Measurements from ENCODE around the gene MTFR2. TPM values are rescaled to one million over a fixed set of nuclear protein-coding genes. Genes with fewer than 3 reads are reported as not detected.
A peak's percentile ranks its signal among the peaks of the same experiment; 100 is the strongest.

The MTFR2 gene
- total and polyA plus RNA-seq, 4 experiments from 2014 or later, result 0.55 to 1.2 (median 1.1) TPM

DNA sequence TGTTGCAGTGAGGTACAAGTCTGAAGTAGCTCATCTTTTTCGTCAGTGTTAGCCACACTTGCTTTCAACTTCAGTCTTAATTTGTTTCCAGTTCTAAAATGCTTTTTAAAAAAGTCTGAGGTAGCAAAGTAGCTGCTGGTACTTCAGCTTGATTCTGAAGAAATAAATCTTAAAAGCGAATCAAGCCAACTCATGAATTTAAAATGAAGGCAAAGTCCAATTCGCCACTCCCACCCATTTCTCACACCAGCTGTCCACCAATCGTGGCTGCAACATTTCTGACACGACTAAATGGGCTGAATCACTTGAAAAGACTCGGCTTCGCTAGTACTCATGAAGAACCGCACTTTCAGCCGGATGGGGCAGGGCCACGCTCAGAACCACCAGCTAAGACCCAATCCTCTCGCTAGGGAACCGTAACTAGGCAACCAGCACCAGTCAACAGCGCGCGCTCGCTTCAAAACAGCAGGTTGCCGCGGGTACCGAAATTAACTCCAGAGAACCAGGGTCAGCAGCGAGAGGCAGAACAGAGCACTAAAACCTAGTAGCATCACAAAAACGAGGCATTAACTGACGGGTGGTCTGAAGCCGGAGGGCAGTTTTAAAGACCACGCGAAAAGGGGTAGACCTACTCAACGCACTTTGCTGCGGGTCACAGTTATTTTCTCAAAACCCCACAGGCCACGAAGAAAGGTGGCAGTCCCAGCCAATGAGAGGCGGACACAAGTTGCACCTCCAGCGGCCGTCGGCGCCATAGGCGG, 38.6 kb upstream of the MTFR2 start:
- peak overlapping the region; percentile 93 to 100 (median 100) for H3K4me3 Mint-ChIP-seq
- POLR2A ChIA-PET (ENCODE audit: partially characterized antibody), result interaction anchor here (0.8 to 7.8 kb wide), 33 partner anchors 8 to 1427 kb away, joined by 3 to 198 read pairs (median 6); partner anchors contain the start of genes AHI1, HBS1L, MAP3K5 and MAP7

DNA sequence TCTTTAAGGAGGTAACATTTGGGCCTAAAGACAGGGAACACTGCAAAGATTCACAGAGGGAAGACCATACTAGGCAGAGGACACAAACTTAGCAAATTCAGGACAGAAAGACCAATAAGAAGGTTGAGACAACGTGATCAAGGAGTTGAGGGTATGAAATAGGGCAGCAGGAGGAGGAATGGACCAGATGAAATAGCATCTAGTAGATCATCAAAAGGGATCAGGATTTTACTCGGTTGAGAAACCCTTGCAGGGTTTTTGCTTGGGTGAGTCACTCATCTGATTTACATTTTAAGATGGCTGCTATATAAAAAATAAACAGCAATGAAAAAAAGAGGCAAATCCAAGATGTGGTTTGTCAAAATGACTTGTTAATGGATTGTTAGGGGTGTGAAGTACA, 34.8 kb upstream of the MTFR2 start:
- peaks cover 0 to 12% (median 2%) of the 10 kb centered on the region in 8 donors for H3K9me3 Mint-ChIP-seq
- ChIA-PET POLR2A (ENCODE audit: partially characterized antibody) (interaction anchor here (0.8 to 1.3 kb wide), 2 partner anchors 30 to 787 kb away, joined by 3 to 4 read pairs; partner anchors contain the start of gene AHI1), CTCF (ENCODE audit: partially characterized antibody) (interaction anchor here (1.0 kb wide), 1 partner anchor 32 kb away, joined by 3 read pairs; no protein-coding TSS in a partner anchor)
- peak in 1 of 5 donors; percentile 45 for DNase-seq
- peak overlapping the region; percentile 51 to 100 (median 82) for H3K4me3 Mint-ChIP-seq
- peaks cover 32 to 68% of the 10 kb centered on the region in 2 donors for H3K36me3 Mint-ChIP-seq
- Histone ChIP-seq H3K27ac (ENCODE audit: low read depth, low read length) (peak overlapping the region; percentile 60), H3K27me3 (ENCODE audit: insufficient read depth, low read length) (no peaks in the 10 kb centered on the region), H3K36me3 (ENCODE audit: insufficient read depth, low read length) (peaks cover 14% of the 10 kb centered on the region), H3K4me3 (ENCODE audit: low read length in 2 of 2) (no peak overlapping the region), H3K9me3 (ENCODE audit: control insufficient read depth in 1 of 2, low read length in 2 of 2) (no peaks in the 10 kb centered on the region), H3K4me1 (ENCODE audit: insufficient read depth, low read length) (peaks cover 83% of the 10 kb centered on the region)
- H3K4me1 Mint-ChIP-seq, result peaks cover 56 to 98% (median 73%) of the 10 kb centered on the region in 4 donors
- peak overlapping the region; percentile 42 to 99 (median 86) for H3K27ac Mint-ChIP-seq
- peaks cover 5% of the 10 kb centered on the region in 2 donors for H3K27me3 Mint-ChIP-seq
- intact Hi-C loops (cut with micrococcal nuclease), result loop anchor here (2.0 to 10.0 kb wide), 2 partner anchors 14 to 510 kb away; partner anchors contain the start of gene MAP3K5

More for the DNA sequence above, 38.6 kb upstream of the MTFR2 start:
- Mint-ChIP-seq H3K9me3 (peaks cover 0 to 12% (median 2%) of the 10 kb centered on the region in 8 donors), H3K27me3 (peaks cover 5% of the 10 kb centered on the region in 2 donors), H3K4me1 (peaks cover 27 to 82% (median 55%) of the 10 kb centered on the region in 4 donors), H3K27ac (peak overlapping the region; percentile 99 to 100 (median 100)), H3K36me3 (peaks cover 15 to 43% of the 10 kb centered on the region in 2 donors)
- Histone ChIP-seq H3K36me3 (ENCODE audit: insufficient read depth, low read length) (no peaks in the 10 kb centered on the region), H3K27me3 (ENCODE audit: insufficient read depth, low read length) (no peaks in the 10 kb centered on the region), H3K27ac (ENCODE audit: low read depth, low read length) (peak overlapping the region; percentile 100), H3K4me3 (ENCODE audit: low read length in 2 of 2) (peak overlapping the region; percentile 92 to 94), H3K9me3 (ENCODE audit: control insufficient read depth in 1 of 2, low read length in 2 of 2) (no peaks in the 10 kb centered on the region), H3K4me1 (ENCODE audit: insufficient read depth, low read length) (peaks cover 67% of the 10 kb centered on the region)
- CTCF ChIA-PET (ENCODE audit: partially characterized antibody), result interaction anchor here (0.7 to 4.0 kb wide), 14 partner anchors 15 to 1234 kb away, joined by 3 to 17 read pairs (median 4); partner anchors contain the start of genes AHI1, HBS1L, MAP3K5 and MTFR2
- intact Hi-C loops (cut with micrococcal nuclease), result loop anchor here (1.0 to 10.0 kb wide), 6 partner anchors 29 to 791 kb away; partner anchors contain the start of genes AHI1, MAP3K5, MTFR2 and PEX7
- DNase-seq, result peak; percentile 93 to 99 (median 97)

DNA sequence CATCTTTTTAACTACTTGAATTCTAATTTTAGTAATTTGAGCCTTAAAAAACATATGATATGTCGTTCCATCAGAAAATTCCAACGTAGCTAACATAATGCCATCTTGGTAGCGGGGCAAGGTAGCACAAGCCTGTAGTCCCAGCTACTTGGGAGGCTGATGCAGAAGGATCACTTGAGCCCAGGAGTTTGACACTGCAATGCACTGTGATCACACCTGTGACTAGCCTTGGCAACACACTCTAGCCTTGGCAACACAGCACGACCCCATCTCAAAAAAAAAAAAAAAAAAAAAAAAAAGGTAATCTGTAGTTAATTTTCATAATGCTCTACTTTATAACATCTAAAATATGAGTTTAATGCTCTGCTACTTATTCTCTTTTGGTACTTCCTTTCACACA, 32.8 kb upstream of the MTFR2 start:
- Mint-ChIP-seq H3K36me3 (peaks cover 31 to 60% of the 10 kb centered on the region in 2 donors), H3K4me1 (peaks cover 57 to 92% (median 79%) of the 10 kb centered on the region in 4 donors), H3K27ac (peak overlapping the region; percentile 21 to 80 (median 69)), H3K9me3 (no peaks in the 10 kb centered on the region), H3K27me3 (no peaks in the 10 kb centered on the region), H3K4me3 (peak overlapping the region; percentile 57 to 88 (median 80))
- POLR2A ChIA-PET (ENCODE audit: partially characterized antibody), result interaction anchor here (1.0 to 2.7 kb wide), 3 partner anchors 7 to 32 kb away, joined by 3 to 13 read pairs (median 10); partner anchors contain the start of genes BCLAF1 and MTFR2
- DNase-seq, result peak in 1 of 5 donors; percentile 33
- CTCF ChIA-PET (ENCODE audit: partially characterized antibody), result interaction anchor here (0.6 to 1.5 kb wide), 3 partner anchors 9 to 785 kb away, joined by 4 read pairs; no protein-coding TSS in a partner anchor
- Histone ChIP-seq H3K36me3 (ENCODE audit: insufficient read depth, low read length) (peaks cover 18% of the 10 kb centered on the region), H3K4me1 (ENCODE audit: insufficient read depth, low read length) (peaks cover 84% of the 10 kb centered on the region), H3K9me3 (ENCODE audit: control insufficient read depth in 1 of 2, low read length in 2 of 2) (no peaks in the 10 kb centered on the region), H3K27ac (ENCODE audit: low read depth, low read length) (peak overlapping the region; percentile 20), H3K4me3 (ENCODE audit: low read length in 2 of 2) (peak overlapping the region in 1 of 2 donors; percentile 14), H3K27me3 (ENCODE audit: insufficient read depth, low read length) (no peaks in the 10 kb centered on the region)
- intact Hi-C loops (cut with micrococcal nuclease), result loop anchor here (10.0 kb wide), 1 partner anchor 512 kb away; the partner anchor contains the start of gene MAP3K5

DNA sequence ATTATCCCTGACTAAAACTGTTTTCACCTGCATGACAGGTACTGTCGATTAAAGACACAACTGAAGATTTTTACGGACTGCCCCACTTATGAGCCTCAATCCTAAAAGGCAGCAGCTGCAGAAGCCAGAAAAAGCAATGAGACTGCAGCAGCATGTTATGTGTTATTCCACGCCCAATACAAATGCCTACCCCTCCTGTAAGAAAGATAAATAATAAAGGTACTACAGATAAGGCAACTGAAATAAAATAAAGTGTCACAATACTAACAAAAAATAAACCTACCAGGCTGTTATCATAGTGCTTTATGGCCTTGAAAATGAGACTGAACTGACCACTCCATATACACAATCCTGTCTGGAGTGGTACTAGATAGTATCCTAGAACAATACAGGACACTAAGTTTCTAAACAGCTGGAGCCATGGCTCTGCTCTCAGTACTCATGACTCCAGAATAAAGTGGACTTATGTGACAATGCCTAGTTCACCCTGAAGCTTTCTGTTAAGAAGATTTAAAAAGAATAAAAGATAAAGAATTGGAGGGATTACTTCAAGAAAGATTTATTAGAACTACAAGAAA, 30.0 kb upstream of the MTFR2 start:
- Histone ChIP-seq H3K4me1 (ENCODE audit: insufficient read depth, low read length) (peaks cover 70% of the 10 kb centered on the region), H3K36me3 (ENCODE audit: insufficient read depth, low read length) (peaks cover 39% of the 10 kb centered on the region), H3K9me3 (ENCODE audit: control insufficient read depth in 1 of 2, low read length in 2 of 2) (no peaks in the 10 kb centered on the region), H3K4me3 (ENCODE audit: low read length in 2 of 2) (no peak overlapping the region), H3K27me3 (ENCODE audit: insufficient read depth, low read length) (no peaks in the 10 kb centered on the region), H3K27ac (ENCODE audit: low read depth, low read length) (no peak overlapping the region)
- peak overlapping the region in 4 of 7 donors; percentile 25 to 80 (median 54) for H3K27ac Mint-ChIP-seq
- H3K36me3 Mint-ChIP-seq, result peaks cover 35 to 69% of the 10 kb centered on the region in 2 donors
- no peak for DNase-seq
- intact Hi-C loops (cut with micrococcal nuclease), result loop anchor here (1.0 to 10.0 kb wide), 2 partner anchors 12 to 515 kb away; partner anchors contain the start of gene MAP3K5
- ChIA-PET CTCF (ENCODE audit: partially characterized antibody) (interaction anchor here (1.0 kb wide), 1 partner anchor 38 kb away, joined by 6 read pairs; no protein-coding TSS in a partner anchor), POLR2A (ENCODE audit: partially characterized antibody) (interaction anchor here (0.7 to 1.0 kb wide), 3 partner anchors 8 to 10 kb away, joined by 3 to 5 read pairs (median 3); partner anchors contain the start of gene BCLAF1)
- no peaks in the 10 kb centered on the region for H3K9me3 Mint-ChIP-seq
- H3K27me3 Mint-ChIP-seq, result no peaks in the 10 kb centered on the region
- peaks cover 45 to 71% (median 62%) of the 10 kb centered on the region in 4 donors for H3K4me1 Mint-ChIP-seq
- H3K4me3 Mint-ChIP-seq, result peak overlapping the region in 6 of 8 donors; percentile 22 to 80 (median 44)

DNA sequence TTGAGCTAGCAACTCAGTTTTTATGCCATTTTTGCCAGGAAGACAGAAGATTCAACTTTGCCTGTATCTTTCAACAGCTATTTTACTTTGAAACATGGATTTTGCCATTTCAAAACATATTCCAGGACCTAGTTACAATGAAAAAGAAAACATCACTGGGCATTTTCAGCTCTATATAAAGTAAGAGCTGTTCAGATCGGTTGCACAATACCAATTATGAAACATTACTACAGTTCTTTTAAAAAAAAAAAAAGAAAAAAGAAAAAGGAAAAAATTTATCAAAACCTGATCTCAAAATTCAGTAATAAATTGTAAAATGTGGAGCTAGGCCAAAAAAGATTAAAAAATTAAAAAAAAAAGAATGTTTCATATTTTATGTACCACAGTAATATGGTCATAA, 24.0 kb upstream of the MTFR2 start:
- H3K36me3 ChIP-seq (ENCODE audit: insufficient read depth, low read length), result peaks cover 74% of the 10 kb centered on the region
- peaks cover 12% of the 10 kb centered on the region for H3K4me1 ChIP-seq (ENCODE audit: insufficient read depth, low read length)
- Mint-ChIP-seq H3K36me3 (peaks cover 65 to 83% of the 10 kb centered on the region in 2 donors), H3K4me1 (peaks cover 18 to 48% (median 35%) of the 10 kb centered on the region in 4 donors), H3K4me3 (no peak overlapping the region), H3K27me3 (no peaks in the 10 kb centered on the region), H3K27ac (peak overlapping the region in 1 of 7 donors; percentile 41), H3K9me3 (no peaks in the 10 kb centered on the region)
- POLR2A ChIA-PET (ENCODE audit: partially characterized antibody), result interaction anchor here (0.9 to 2.5 kb wide), 3 partner anchors 8 to 16 kb away, joined by 3 to 15 read pairs (median 11); partner anchors contain the start of gene BCLAF1
- no peaks in the 10 kb centered on the region for H3K9me3 ChIP-seq (ENCODE audit: control insufficient read depth in 1 of 2, low read length in 2 of 2)
- CTCF ChIA-PET (ENCODE audit: partially characterized antibody), result interaction anchor here (0.7 to 1.7 kb wide), 5 partner anchors 8 to 48 kb away, joined by 3 to 8 read pairs (median 3); no protein-coding TSS in a partner anchor
- no peak overlapping the region for H3K27ac ChIP-seq (ENCODE audit: low read depth, low read length)
- no peak for DNase-seq
- H3K4me3 ChIP-seq (ENCODE audit: low read length in 2 of 2), result no peak overlapping the region
- intact Hi-C loops (cut with micrococcal nuclease), result loop anchor here (2.0 kb wide), 1 partner anchor 43 kb away; no protein-coding TSS in a partner anchor
- H3K27me3 ChIP-seq (ENCODE audit: insufficient read depth, low read length), result no peaks in the 10 kb centered on the region

DNA sequence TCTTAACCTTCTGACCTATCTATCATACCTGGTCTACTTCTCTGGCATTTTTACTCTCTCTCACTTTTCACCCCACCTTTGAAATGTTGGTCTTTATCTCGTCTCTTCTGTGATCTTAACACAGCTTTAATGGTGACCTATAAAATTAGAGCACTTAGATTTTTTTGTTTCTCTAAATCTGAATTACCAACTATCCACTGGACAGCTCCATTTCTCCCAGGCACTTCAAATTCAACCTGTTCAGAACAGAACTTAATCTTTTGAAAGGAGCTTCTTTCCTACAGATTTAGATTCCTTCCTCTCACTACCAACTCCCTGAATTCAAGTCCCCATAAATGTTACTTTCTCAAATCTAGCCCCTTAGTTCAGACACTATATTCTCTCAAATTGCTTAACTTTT, 15.0 kb upstream of the MTFR2 start:
- Mint-ChIP-seq H3K27me3 (no peaks in the 10 kb centered on the region), H3K9me3 (peaks cover 0 to 1% (median 0%) of the 10 kb centered on the region in 8 donors), H3K4me1 (peaks cover 22 to 40% (median 30%) of the 10 kb centered on the region in 4 donors), H3K36me3 (peaks cover 73 to 89% of the 10 kb centered on the region in 2 donors), H3K4me3 (no peak overlapping the region), H3K27ac (peak overlapping the region in 4 of 7 donors; percentile 13 to 71 (median 46))
- H3K36me3 ChIP-seq (ENCODE audit: insufficient read depth, low read length), result peaks cover 91% of the 10 kb centered on the region
- H3K9me3 ChIP-seq (ENCODE audit: control insufficient read depth in 1 of 2, low read length in 2 of 2), result no peaks in the 10 kb centered on the region
- no peak overlapping the region for H3K27ac ChIP-seq (ENCODE audit: low read depth, low read length)
- no peak for DNase-seq
- no peaks in the 10 kb centered on the region for H3K27me3 ChIP-seq (ENCODE audit: insufficient read depth, low read length)
- H3K4me1 ChIP-seq (ENCODE audit: insufficient read depth, low read length), result peaks cover 8% of the 10 kb centered on the region
- ChIA-PET POLR2A (ENCODE audit: partially characterized antibody) (interaction anchor here (1.9 kb wide), 1 partner anchor 25 kb away, joined by 6 read pairs; the partner anchor contains the start of gene BCLAF1), CTCF (ENCODE audit: partially characterized antibody) (no interaction called here)
- H3K4me3 ChIP-seq (ENCODE audit: low read length in 2 of 2), result no peak overlapping the region
- intact Hi-C loops (cut with micrococcal nuclease), result no loop called here
